Left cardiac atrium (tissue), 4 donors: ENCODE data around the gene SPRED2. TPM values are rescaled to one million over a fixed set of nuclear protein-coding genes. Genes with fewer than 3 reads are reported as not detected.

Source experiments
- ATAC-seq, 2 donors: fragments of 200-7000 bp; cut with Tn5 transposase; one replicate each; pipeline ENCODE4 v1.9.1; 2020; ENCODE audit warnings: mild to moderate bottlenecking in 2 of 2, moderate library complexity in 2 of 2
- DNase-seq: peaks from one replicate; pipeline ENCODE4 v3.0.0-alpha.2; 2020
- intact Hi-C, 2 donors: fragments of 100-400 bp; cut with DNase I; formaldehyde crosslinking; loops; one replicate each; pipeline versions ENCODE4 v1.14.1 to v1.15.1; 2022 to 2023
- long read RNA-seq: library from polyadenylated mRNA; unstranded; transcript quantifications from one replicate; pipeline ENCODE4 v2.0.0, GENCODE V29; 2021
- total RNA-seq, 2 donors: library from RNA; stranded (reverse); fragmentation: NEBNext Ultra II Directional; extraction: Animal tissue kit (Norgen Biotek cat#: 25700); gene quantifications; one replicate each; pipeline ENCODE4 v1.2.1, GENCODE V29; 2021
- donor health status: DM: no; HTN: yes; CAD: no.
- donor health status: DM: no; HTN: yes; CAD: no; lungs with severe emphysema.
- donor health status: DM: yes; HTN: yes; CAD: no.
- donor health status: Dilated cardiomyopathy.

Gene SPRED2, protein sequence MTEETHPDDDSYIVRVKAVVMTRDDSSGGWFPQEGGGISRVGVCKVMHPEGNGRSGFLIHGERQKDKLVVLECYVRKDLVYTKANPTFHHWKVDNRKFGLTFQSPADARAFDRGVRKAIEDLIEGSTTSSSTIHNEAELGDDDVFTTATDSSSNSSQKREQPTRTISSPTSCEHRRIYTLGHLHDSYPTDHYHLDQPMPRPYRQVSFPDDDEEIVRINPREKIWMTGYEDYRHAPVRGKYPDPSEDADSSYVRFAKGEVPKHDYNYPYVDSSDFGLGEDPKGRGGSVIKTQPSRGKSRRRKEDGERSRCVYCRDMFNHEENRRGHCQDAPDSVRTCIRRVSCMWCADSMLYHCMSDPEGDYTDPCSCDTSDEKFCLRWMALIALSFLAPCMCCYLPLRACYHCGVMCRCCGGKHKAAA
- 10 to 100 TPM; 19.8 to 26.4 TPM for total RNA-seq
- long read RNA-seq, partial matches to known transcripts = 1 of 9 reads
- long read RNA-seq, other reads (novel, unspliced or antisense) = 8 of 9 reads

DNA sequence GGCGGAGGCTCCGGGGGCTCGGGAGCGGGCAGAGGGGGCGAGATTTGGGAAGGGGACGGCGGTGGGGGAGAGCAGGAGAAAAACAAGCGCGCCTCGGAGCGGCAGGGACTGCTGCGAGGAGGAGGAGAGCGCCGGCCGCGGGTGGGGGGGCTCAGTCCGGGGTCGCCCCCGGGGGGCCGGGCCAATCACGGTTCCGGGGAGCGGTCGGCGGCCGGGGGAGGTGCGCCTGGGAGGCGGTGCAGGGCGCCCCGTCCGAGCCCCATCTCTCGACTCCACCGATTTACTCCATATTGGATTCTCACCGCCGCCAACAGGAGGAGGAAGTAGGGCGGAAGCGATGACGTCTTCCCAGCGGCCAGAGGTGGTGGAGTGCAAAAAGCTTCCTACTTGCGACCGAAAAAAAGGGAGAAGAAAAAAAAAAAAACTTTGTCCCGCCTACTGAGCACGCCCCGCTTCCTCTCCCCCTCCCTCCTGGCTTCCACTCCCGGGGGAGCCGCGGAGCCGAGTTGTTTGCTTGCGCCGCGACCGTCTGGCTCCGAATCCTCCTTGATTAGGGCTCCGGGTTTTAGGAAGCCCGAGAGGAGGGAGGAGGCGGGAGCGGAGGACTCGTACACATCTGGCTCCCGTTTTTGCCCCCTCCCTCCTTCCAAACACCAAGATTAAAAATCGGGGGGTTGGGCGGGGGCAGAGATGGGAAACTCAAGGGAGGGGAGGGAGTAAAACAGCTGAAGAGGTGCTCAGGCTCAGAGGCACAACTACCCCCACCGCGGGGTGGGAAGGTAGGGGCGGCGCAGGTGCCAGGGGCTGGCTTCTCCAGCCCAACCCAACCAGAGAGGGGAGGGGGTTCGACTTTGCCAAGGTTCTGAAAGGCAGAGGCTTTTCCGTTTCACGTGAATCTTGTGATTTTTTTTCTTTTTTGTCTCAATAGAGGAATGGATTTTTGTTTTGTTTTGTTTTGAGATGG, at the start of gene SPRED2:
SPRED2 (minus strand) TSS at position 373 of the 964 bp plus-strand sequence. CDS start 612 bp downstream, outside the sequence.
- intact Hi-C loops = no loop called here
- peak; percentile 96 for DNase-seq
- ATAC-seq = peak; percentile 63 to 71

DNA sequence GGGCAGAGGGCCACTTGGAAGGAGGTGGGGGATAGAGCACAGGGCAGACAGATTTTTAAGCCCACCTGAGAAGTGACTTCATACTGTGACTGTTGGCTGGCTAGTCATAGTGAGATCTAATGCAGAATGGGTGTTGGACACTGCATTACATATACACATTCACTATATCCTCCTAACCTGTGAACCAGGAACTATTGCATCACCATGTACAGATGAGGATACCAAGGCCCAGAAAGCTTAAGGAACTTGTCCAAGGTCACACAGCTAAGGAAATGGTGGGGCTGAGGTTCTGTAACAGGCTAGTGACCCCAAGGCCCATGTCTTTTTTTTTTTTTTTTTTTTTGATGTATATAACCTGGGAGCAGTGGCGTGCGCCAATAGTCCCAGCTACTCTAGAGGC, 49.6 kb upstream of the SPRED2 start:
- ATAC-seq (no peak), DNase-seq (no peak)
- intact Hi-C loops = no loop called here

DNA sequence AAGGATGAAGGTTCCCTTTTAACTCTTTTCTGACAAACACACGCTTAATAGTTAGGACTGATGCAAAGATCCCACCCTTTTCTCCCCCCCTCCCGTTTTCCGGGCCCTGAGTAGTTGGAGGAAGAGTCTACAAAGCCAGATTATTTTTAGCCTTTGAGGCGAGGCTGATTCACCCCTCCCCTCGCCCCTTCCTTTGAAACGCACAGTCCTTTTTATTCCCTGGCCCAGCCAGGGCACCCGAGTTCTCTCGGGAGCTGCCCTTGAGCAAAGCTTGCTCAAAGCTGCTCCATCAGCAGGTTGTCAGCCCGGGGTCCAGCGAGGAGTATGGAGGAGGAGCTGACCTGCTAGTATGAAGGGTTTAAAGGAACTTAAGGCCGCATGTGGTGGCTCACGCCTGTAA, 47.1 kb upstream of the SPRED2 start:
- DNase-seq (peak; percentile 41), ATAC-seq (peak in 1 of 2 donors; percentile 56)
- intact Hi-C loops = no loop called here

- intact Hi-C loops = no loop called here
- DNase-seq (no peak), ATAC-seq (no peak)
These were observed 46.2 kb upstream of the SPRED2 start for GRCh38 chr2:65478498-65479135.

- no peak for DNase-seq
- intact Hi-C loops = no loop called here
- ATAC-seq = no peak
These were observed 45.2 kb upstream of the SPRED2 start for GRCh38 chr2:65477590-65477989.

DNA sequence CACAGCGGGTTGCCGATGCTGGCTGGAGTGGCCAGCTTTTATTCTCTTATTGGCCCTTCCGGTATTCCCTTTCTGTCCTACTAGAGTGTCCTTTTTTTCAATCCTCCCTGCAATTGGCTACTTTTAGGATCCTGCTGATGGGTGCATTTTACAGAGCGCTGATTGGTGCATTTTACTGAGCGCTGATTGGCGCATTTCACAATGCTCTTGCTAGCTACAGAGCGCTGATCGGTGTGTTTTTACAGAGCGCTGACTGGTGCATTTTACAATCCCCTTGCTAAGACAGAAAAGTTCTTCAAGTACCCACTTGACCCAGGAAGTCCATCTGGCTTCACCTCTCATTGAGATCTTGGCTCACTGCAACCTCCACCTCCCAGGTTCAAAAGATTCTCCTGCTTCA, 44.4 kb upstream of the SPRED2 start:
- intact Hi-C loops = no loop called here
- no peak for ATAC-seq
- no peak for DNase-seq

- DNase-seq (no peak), ATAC-seq (no peak)
- intact Hi-C loops = no loop called here
These were observed 42.6 kb upstream of the SPRED2 start for GRCh38 chr2:65475000-65475399.

GRCh38 chr2:65473045-65473444, 40.6 kb upstream of the SPRED2 start:
- intact Hi-C loops = no loop called here
- DNase-seq = no peak
- ATAC-seq = no peak

DNA sequence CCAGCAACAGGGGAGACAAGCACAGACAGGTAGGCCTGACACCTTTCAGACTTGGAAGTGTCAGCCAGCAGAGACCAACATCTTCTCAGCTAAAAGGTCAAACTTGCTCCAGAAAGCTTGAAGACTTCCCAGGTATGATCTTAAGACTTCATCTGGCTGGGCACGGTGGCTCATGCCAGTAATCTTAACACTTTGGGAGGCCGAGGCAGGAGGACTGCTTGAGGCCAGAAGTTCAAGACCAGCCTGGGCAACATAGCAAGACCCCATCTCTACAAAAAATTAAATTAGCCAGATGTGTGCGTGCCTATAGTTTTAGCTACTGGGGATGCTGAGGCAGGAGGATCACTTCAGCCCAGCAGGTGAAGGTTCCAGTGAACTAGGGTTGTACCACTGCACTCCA, 39.0 kb upstream of the SPRED2 start:
- DNase-seq (no peak), ATAC-seq (no peak)
- intact Hi-C loops = no loop called here

GRCh38 chr2:65466551-65466950, 34.2 kb upstream of the SPRED2 start:
- intact Hi-C loops = no loop called here
- ATAC-seq (no peak), DNase-seq (no peak)

DNA sequence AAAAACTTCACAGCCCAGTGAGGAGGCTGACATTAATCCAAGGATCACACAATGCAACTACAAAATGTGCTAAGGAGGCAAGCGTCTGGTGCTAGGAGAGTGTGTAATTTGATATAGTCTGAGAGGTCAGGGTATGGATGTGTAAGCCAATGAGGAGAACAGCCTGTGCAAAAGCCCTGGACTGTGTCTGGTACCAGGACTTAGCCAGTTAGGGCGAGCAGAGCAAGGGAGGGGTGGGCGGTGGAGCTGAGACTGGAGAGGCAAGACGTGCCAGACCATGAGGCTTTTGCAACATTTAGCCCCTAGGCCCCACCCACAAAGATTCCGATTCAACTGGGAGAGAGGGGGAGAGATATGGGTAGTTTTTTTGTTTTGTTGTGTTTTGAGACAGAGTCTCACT, 33.5 kb upstream of the SPRED2 start:
- DNase-seq (peak; percentile 34), ATAC-seq (peak; percentile 44 to 76)
- intact Hi-C loops = no loop called here

DNA sequence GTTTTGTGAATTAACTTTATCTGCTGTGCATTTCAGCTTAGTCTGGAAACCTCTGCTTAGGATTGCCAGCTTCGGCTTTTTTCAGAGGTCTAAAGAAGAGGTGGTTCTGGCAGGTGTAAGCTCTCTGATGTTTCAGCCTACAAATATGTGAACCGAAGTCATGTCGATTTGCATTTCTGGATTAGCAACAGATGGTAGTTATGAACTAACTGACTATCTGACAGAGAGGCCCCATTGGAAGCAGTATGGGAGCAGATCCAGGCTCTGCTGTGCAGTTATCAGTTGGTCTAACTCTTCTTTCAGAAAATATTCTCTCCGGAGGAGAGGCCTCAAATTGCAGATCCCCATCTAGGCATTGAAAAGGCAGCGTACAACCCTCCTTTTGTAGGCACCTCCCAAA, 32.7 kb upstream of the SPRED2 start:
- DNase-seq (no peak), ATAC-seq (peak in 1 of 2 donors; percentile 77)
- intact Hi-C loops = no loop called here

- DNase-seq (no peak), ATAC-seq (peak in 1 of 2 donors; percentile 51)
- intact Hi-C loops = no loop called here
These were observed 32.2 kb upstream of the SPRED2 start for GRCh38 chr2:65464604-65465003.

DNA sequence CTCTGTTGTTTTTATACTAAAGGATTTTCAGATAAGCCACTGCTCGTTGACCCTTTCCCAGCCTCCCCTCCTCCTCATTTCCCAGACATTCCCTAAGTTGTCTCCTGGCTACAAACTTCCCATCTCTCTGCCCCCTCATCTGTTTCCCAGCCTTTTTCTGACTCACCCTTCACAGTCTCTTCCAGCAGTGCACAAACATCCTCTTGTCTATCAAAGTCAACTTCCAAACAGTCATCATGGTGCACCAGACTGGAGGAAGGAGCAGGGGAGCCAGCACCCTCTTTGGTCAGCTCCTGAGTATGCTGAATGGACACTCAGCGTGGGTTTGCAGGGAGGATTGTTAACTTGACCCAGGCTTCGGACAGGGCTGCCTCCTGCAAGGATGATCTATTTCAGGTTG, 26.6 kb upstream of the SPRED2 start:
- ATAC-seq = peak in 1 of 2 donors; percentile 47
- intact Hi-C loops = loop anchor here in 1 of 2 donors (10.0 kb wide), 1 partner anchor 86 kb away; no protein-coding TSS in a partner anchor
- no peak for DNase-seq

GRCh38 chr2:65456886-65457285, 24.5 kb upstream of the SPRED2 start:
- ATAC-seq = no peak
- intact Hi-C loops = loop anchor here in 1 of 2 donors (10.0 kb wide), 1 partner anchor 88 kb away; no protein-coding TSS in a partner anchor
- DNase-seq = no peak

DNA sequence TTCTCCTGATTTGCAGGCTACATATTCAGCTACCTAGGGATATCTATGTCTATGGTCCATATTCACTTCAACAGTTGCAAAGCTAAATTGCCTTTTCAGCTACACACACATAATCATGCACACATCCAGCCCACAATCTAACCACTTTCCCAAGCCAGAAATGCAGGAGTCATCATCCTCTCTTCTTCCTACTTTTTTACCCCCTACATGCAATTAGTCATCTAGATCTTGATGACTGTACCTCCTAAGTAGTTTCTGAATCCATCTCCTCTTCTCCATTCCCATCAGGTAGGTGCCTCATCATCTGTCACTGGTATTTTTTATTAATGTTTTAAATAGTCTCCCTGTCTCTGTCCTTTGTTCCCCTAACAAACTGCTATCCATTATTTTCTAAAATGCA, 23.7 kb upstream of the SPRED2 start:
- intact Hi-C loops = loop anchor here in 1 of 2 donors (10.0 kb wide), 1 partner anchor 89 kb away; no protein-coding TSS in a partner anchor
- no peak for ATAC-seq
- DNase-seq = no peak

DNA sequence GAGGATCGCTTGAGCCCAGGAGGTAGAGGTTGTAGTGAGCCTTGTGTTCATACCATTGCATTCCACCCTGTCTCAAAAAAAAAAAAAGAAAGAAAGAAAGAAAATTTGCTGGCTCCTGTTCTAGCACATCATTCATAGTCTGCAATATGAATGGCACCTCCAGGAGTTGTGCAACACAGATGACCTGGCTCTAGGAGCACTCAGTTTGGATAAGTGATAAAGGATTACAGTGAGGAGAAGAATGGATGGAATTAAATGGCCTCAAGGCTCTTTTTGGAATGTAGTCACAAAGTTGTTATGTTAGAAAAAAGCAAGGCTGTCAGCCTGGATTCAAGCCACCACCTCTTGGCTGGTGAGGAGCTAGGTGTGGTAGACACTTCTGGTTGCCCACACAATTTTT, 21.5 kb upstream of the SPRED2 start:
- DNase-seq = no peak
- intact Hi-C loops = loop anchor here in 1 of 2 donors (10.0 kb wide), 1 partner anchor 91 kb away; no protein-coding TSS in a partner anchor
- ATAC-seq = peak in 1 of 2 donors; percentile 73

DNA sequence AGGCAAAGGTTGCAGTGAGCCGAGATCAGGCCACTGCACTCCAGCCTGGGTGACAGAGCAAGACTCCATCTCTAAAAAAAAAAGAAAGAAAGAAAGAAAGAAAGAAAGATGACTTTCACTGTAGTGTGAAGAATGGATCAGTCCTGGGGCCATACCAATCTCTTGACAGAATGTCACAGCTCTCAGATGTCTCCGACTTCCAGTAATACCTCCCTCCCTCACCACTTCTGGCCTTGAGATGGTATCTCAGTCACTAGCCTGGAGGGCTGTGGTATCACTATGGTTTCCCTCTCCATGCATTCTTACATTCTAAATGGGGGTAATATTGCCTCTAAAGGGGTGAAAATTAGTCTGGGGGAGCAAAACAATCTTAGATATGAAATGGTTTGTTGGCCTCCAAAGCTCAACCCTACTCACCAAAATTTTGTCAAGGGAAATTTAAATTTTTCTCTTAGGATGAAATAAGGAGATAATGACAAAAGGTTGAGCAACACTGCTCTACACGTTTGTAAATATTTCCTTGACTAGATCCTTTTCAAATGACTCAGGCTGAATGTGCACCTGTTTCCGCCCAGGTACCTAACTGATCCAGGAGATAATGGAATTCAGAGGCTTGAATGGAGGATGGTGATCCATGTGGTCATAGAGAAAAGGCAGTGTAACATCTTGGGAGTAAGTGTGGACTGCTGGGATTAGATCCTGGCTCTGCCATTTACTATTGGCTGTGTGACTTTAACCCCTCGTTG, 19.9 kb upstream of the SPRED2 start:
- intact Hi-C loops = loop anchor here in 1 of 2 donors (10.0 kb wide), 1 partner anchor 92 kb away; no protein-coding TSS in a partner anchor

More for the DNA sequence above, 19.9 kb upstream of the SPRED2 start:
- DNase-seq (no peak), ATAC-seq (no peak)
